ENCODE measurements around the gene EDA2R. TPM values are rescaled to one million over a fixed set of nuclear protein-coding genes. Genes with fewer than 3 reads are reported as not detected.

Gene EDA2R
- total RNA-seq, 1 donor from 2014 or later = 13.2 TPM

DNA sequence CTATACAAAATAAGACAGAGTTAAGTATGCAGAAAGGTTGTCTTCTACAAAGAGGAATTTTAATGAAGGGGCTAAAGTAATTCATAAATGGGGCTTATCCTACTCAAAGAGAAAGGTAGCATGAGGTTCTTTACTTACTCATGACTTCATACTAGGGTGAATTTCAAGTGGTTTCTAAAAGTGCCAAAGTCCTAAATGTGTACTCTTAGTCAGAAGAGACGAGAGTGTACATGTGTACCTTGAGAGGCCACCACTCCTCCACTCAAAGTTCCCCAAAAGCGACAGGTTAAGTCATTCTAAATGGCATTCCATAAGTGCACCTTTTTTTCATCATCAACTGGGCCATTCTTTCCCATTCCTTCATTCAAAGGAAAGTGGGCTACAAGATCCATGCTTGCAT lies 21.9 kb downstream of the EDA2R start:
- DNase-seq (ENCODE audit: extremely low spot score, unreplicated experiment) = no peak
- TF ChIP-seq, protein P1, sequence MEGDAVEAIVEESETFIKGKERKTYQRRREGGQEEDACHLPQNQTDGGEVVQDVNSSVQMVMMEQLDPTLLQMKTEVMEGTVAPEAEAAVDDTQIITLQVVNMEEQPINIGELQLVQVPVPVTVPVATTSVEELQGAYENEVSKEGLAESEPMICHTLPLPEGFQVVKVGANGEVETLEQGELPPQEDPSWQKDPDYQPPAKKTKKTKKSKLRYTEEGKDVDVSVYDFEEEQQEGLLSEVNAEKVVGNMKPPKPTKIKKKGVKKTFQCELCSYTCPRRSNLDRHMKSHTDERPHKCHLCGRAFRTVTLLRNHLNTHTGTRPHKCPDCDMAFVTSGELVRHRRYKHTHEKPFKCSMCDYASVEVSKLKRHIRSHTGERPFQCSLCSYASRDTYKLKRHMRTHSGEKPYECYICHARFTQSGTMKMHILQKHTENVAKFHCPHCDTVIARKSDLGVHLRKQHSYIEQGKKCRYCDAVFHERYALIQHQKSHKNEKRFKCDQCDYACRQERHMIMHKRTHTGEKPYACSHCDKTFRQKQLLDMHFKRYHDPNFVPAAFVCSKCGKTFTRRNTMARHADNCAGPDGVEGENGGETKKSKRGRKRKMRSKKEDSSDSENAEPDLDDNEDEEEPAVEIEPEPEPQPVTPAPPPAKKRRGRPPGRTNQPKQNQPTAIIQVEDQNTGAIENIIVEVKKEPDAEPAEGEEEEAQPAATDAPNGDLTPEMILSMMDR (conservative IDR thresholded peaks at IDR 0.05) = no peak
- Mint-ChIP-seq H3K27ac (no peak overlapping the region), H3K4me3 (no peak overlapping the region), H3K36me3 (no peaks in the 10 kb centered on the region), H3K9me3 (no peaks in the 10 kb centered on the region), H3K4me1 (ENCODE audit: unreplicated experiment) (no peaks in the 10 kb centered on the region), H3K27me3 (no peaks in the 10 kb centered on the region)

DNA sequence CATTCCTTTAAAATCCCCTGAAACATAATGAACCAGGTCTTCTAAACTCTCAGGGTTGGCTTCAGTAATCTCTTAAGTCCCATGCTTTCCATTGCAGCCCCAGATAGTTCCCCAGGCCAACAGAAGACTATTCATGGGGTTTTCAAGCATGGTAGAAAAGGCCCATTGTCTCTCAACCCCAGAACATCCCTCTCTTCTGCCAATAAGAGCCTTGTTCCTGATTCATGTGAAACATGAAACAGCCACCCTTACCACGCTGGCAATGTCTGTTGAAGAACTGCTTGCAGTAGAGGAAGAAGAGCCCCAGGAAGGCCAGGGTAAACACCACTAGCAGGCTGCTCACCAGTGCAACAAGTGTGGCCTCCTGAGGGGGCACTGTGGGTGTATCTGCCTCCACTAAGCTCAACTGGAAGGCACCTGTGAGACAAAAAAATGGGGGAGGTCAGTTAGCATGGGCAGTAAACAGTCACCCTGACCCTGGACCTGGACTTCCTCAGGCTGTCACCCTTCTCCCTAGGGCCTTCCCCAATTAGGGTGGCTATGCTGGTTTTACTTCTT lies 36.4 kb downstream of the EDA2R start:
- Mint-ChIP-seq H3K36me3 (peaks cover 6% of the 10 kb centered on the region), H3K4me1 (ENCODE audit: unreplicated experiment) (no peaks in the 10 kb centered on the region), H3K27ac (no peak overlapping the region), H3K27me3 (no peaks in the 10 kb centered on the region), H3K9me3 (no peaks in the 10 kb centered on the region), H3K4me3 (no peak overlapping the region)
- DNase-seq (ENCODE audit: extremely low spot score, unreplicated experiment) = no peak
- TF ChIP-seq, protein P1 (conservative IDR thresholded peaks at IDR 0.05) = no peak

DNA sequence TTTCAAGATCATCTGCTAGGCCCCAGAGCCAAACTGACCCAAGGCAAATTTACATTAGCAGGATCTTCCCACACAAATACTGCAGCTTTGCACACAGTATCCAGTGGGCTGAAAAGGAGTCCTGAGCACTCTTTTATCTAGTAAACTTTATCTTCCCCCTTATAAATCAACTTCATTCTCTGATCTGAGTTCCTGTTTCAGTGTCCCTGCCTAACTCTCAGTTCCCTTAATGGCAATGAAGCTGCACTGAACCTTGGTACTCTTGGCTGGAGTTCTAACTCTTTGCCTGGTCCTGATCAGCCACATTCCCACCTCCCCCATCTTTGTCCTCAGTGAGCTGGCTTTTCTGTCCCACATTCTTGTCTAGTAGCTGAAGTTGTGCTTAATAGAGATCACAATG lies 37.4 kb downstream of the EDA2R start:
- Mint-ChIP-seq H3K4me3 (no peak overlapping the region), H3K36me3 (peaks cover 13% of the 10 kb centered on the region), H3K27ac (no peak overlapping the region), H3K27me3 (no peaks in the 10 kb centered on the region), H3K4me1 (ENCODE audit: unreplicated experiment) (no peaks in the 10 kb centered on the region), H3K9me3 (no peaks in the 10 kb centered on the region)
- TF ChIP-seq, protein P1 (conservative IDR thresholded peaks at IDR 0.05) = no peak
- DNase-seq (ENCODE audit: extremely low spot score, unreplicated experiment) = no peak

DNA sequence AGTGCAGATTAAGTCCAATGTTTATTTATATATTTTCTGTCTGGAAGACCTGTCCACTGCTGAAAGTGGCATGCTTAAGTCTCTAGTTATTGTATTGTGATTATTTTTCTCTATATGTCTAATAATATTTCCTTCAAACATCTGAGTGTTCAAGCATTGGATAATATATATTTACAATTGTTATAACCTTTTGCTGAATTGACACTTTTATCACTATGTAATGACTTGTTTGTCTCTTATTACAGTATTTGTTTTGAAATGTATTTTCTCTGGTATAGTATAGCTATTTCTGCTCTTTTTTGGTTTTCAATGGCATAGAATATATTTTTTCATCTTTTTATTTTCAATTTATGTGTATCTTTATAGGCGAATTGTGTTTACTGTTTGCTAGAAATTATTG lies 59.7 kb downstream of the EDA2R start:
- no peaks in the 10 kb centered on the region for H3K36me3 Mint-ChIP-seq
- no peak overlapping the region for H3K4me3 Mint-ChIP-seq
- peaks cover 5% of the 10 kb centered on the region for H3K9me3 Mint-ChIP-seq
- no peak overlapping the region for H3K27ac Mint-ChIP-seq
- H3K27me3 Mint-ChIP-seq = no peaks in the 10 kb centered on the region
- DNase-seq (ENCODE audit: extremely low spot score, unreplicated experiment) = no peak
- TF ChIP-seq, protein P1 (conservative IDR thresholded peaks at IDR 0.05) = no peak
- H3K4me1 Mint-ChIP-seq (ENCODE audit: unreplicated experiment) = no peaks in the 10 kb centered on the region

DNA sequence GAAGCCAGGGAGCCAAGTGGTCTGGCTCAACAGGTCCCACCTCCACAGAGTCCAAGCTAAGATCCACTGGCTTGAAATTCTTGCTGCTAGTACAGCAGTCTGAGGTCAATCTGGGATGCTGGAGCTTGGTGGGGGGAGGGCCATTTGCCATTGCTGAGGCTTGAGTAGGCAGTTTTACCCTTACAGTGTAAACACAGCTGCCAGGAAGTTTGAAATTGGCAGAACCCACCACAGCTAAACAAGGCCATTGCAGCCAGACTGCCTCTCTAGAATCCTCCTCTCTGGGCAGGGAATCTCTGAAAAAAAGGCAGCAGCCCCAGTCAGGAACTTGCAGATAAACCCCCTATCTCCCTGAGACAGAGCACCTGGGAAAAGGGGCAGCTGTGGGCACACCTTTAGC lies 84.9 kb downstream of the EDA2R start:
- H3K27me3 Mint-ChIP-seq = no peaks in the 10 kb centered on the region
- peaks cover 3% of the 10 kb centered on the region for H3K9me3 Mint-ChIP-seq
- DNase-seq (ENCODE audit: extremely low spot score, unreplicated experiment) = no peak
- H3K36me3 Mint-ChIP-seq = no peaks in the 10 kb centered on the region
- no peak overlapping the region for H3K4me3 Mint-ChIP-seq
- H3K4me1 Mint-ChIP-seq (ENCODE audit: unreplicated experiment) = no peaks in the 10 kb centered on the region
- H3K27ac Mint-ChIP-seq = no peak overlapping the region
- TF ChIP-seq, protein P1 (conservative IDR thresholded peaks at IDR 0.05) = no peak
